K562 (cell line): Measurements from ENCODE around the gene GPR152. TPM values are rescaled to one million over a fixed set of nuclear protein-coding genes. Genes with fewer than 3 reads are reported as not detected.

Source experiments
- ATAC-seq: fragments of 200-7000 bp; cut with Tn5 transposase; 3 replicates; pipeline ENCODE4 v1.9.1; 2020; ENCODE audit warnings: moderate library complexity
- BruUV-seq: library from RNA; stranded (reverse); fragments of 400-500 nt; replicated peaks from 2 replicates; lab custom pipeline; 2021; lab: Mats Ljungman, UMichigan
- CTCF ChIA-PET: fragments of 300-600 bp; formaldehyde crosslinking; extraction: SDS; loops from one replicate; lab custom pipeline; 2021; ENCODE audit warnings: low intra/inter-chr PET ratio; lab: Yijun Ruan, JAX
- POLR2A ChIA-PET: fragments of 300-600, 350-650 bp; sonication (Branson Sonifier 250); formaldehyde crosslinking; extraction: SDS; loops from one replicate; lab custom pipeline; 2021; ENCODE audit warnings: antibody characterized with exemption, inconsistent platforms; lab: Yijun Ruan, JAX
- DNase-seq, 4 experiments: peaks; one replicate each; pipeline versions ENCODE4 v3.0.0 to v3.0.0-alpha.2; 2011 to 2018; ENCODE audit warnings: low spot score in 3 of 4, mixed read lengths in 3 of 4; ENCODE audit errors: extremely low read depth in 1 of 4
- FAIRE-seq: peaks from 2 replicates; lab custom pipeline; 2011; peaks lifted over from hg19 to GRCh38; lab: Jason Lieb, UNC
- H2AFZ ChIP-seq: 2 replicates; pipeline ENCODE4 v1.6.0; 2011; ENCODE audit warnings: low read depth, low read length, control low read depth, inconsistent platforms
- H3K27ac ChIP-seq: fragments of 200-600 bp; 3 replicates; pipeline ENCODE4 v1.8.0; 2011; ENCODE audit warnings: low read depth, mild to moderate bottlenecking, control low read depth, inconsistent platforms, low read length, moderate library complexity, mixed read lengths; ENCODE audit errors: extremely low read depth
- H3K27me3 ChIP-seq, 2 experiments: fragments of 300-600 bp in 1 of 2; 2 replicates in 1 of 2; 3 replicates in 1 of 2; pipeline versions ENCODE4 v1.6.0 to v1.8.0; 2011; ENCODE audit warnings: inconsistent platforms in 2 of 2, low read length in 2 of 2, mild to moderate bottlenecking in 1 of 2, mixed read lengths in 1 of 2, moderate library complexity in 1 of 2; ENCODE audit not compliant: control insufficient read depth in 2 of 2, insufficient read depth in 2 of 2
- H3K36me3 ChIP-seq: fragments of 300-600 bp; 3 replicates; pipeline ENCODE4 v1.8.0; 2011; ENCODE audit warnings: mild to moderate bottlenecking, low read length, inconsistent platforms; ENCODE audit not compliant: control insufficient read depth, insufficient read depth
- H3K4me1 ChIP-seq, 2 experiments: fragments of 200-600 bp in 1 of 2; replicated peaks in 1 of 2; 2 replicates in 1 of 2; 3 replicates in 1 of 2; pipeline versions ENCODE4 v1.5.1 to v1.8.0; 2011; ENCODE audit warnings: inconsistent platforms in 2 of 2, low read length in 2 of 2, mild to moderate bottlenecking in 1 of 2, mixed read lengths in 1 of 2, moderate library complexity in 1 of 2; ENCODE audit not compliant: control insufficient read depth in 2 of 2, insufficient read depth in 2 of 2
- H3K4me2 ChIP-seq: 2 replicates; pipeline ENCODE4 v1.6.1; 2011; ENCODE audit warnings: low read length, control low read depth, inconsistent platforms, mixed read lengths; ENCODE audit not compliant: insufficient read depth
- H3K4me3 ChIP-seq: fragments of 200-600 bp; sonication (generic), shearing (Covaris generic); 2 replicates; pipeline ENCODE4 v1.5.1; 2016; ENCODE audit warnings: control low read depth, inconsistent platforms
- H3K79me2 ChIP-seq: fragments of 200-600 bp; 3 replicates; pipeline ENCODE4 v1.8.0; 2011; ENCODE audit warnings: low read length, inconsistent platforms; ENCODE audit not compliant: control insufficient read depth, insufficient read depth
- H3K9ac ChIP-seq, 2 experiments: 2 replicates each; pipeline versions ENCODE4 v1.6.0 to v1.6.1; 2011; ENCODE audit warnings: low read depth in 2 of 2, low read length in 2 of 2, control low read depth in 1 of 2, inconsistent platforms in 1 of 2, mild to moderate bottlenecking in 1 of 2, mixed read lengths in 1 of 2; ENCODE audit not compliant: insufficient read depth in 1 of 2
- H3K9me1 ChIP-seq: one replicate; pipeline ENCODE4 v1.6.0; 2011; ENCODE audit warnings: inconsistent platforms, mild to moderate bottlenecking, low read length, moderate library complexity; ENCODE audit not compliant: control insufficient read depth, insufficient read depth
- H3K9me3 ChIP-seq: replicated peaks from 2 replicates; pipeline ENCODE4 v1.5.1; 2011; ENCODE audit warnings: low read depth, low read length, inconsistent platforms; ENCODE audit not compliant: control insufficient read depth, insufficient read depth
- H4K20me1 ChIP-seq: replicated peaks from 2 replicates; pipeline ENCODE4 v1.6.1; 2011; ENCODE audit warnings: low read length, inconsistent platforms, mixed read lengths; ENCODE audit not compliant: control insufficient read depth, insufficient read depth
- ARNT ChIP-seq, 2 experiments: fragments of 450-650 bp; IDR thresholded peaks; 2 replicates each; pipeline ENCODE4 v1.6.1; 2016; ENCODE audit warnings: mild to moderate bottlenecking in 1 of 2
- ERF ChIP-seq: fragments of 450-650 bp; formaldehyde crosslinking; IDR thresholded peaks from 2 replicates; pipeline ENCODE4 v1.4.0; 2020; ENCODE audit warnings: mild to moderate bottlenecking, mixed read lengths
- FOXP4 ChIP-seq: sonication (generic); formaldehyde crosslinking; IDR thresholded peaks from 2 replicates; pipeline ENCODE4 v1.8.0; 2022; ENCODE audit warnings: mild to moderate bottlenecking, missing genetic modification reagents, borderline replicate concordance
- MTA3 ChIP-seq: fragments of 450-650 bp; formaldehyde crosslinking; IDR thresholded peaks from 2 replicates; pipeline ENCODE4 v1.6.1; 2017; ENCODE audit warnings: mild to moderate bottlenecking, borderline replicate concordance
- NR2C2 ChIP-seq, 2 experiments: fragments of 200-800 bp in 1 of 2; sonication (Bioruptor generic) in 1 of 2; sonication (generic) in 1 of 2; formaldehyde crosslinking in 1 of 2; IDR thresholded peaks; 2 replicates each; pipeline versions ENCODE4 v1.6.1 to v1.8.0; 2016 to 2022; ENCODE audit warnings: mild to moderate bottlenecking in 1 of 2, missing compliant biosample characterization in 1 of 2, missing genetic modification characterization in 1 of 2, missing genetic modification reagents in 1 of 2
- TAF7 ChIP-seq: fragments of 450-650 bp; IDR thresholded peaks from 2 replicates; pipeline ENCODE4 v1.6.1; 2016; ENCODE audit warnings: missing genetic modification characterization, missing compliant biosample characterization
- ZBTB49 ChIP-seq: sonication (generic); formaldehyde crosslinking; IDR thresholded peaks from 2 replicates; pipeline ENCODE4 v1.8.0; 2022; ENCODE audit warnings: missing genetic modification reagents, mild to moderate bottlenecking, borderline replicate concordance
- ZKSCAN1 ChIP-seq: fragments of 150-350 bp; IDR thresholded peaks from 2 replicates; pipeline ENCODE4 v1.6.1; 2016; ENCODE audit warnings: low read depth, low read length
- WGBS: fragments of 100-300 bp; shearing (Covaris generic); methylation state at CpG from one replicate; pipeline ENCODE4 v1.1.6; 2016; ENCODE audit warnings: low coverage, mixed read lengths; ENCODE audit not compliant: insufficient coverage; ENCODE audit errors: missing lambda C conversion rate; 5-methylcytosine and 5-hydroxymethylcytosine counted together
- in situ Hi-C: fragments of 300-500 bp; cut with MboI; formaldehyde crosslinking; loops from 4 replicates; pipeline ENCODE4 v1.15.0; 2018; ENCODE audit warnings: inconsistent platforms, mixed read lengths
- intact Hi-C: fragments of 100-400 bp; cut with micrococcal nuclease; formaldehyde crosslinking; loops from 2 replicates; pipeline ENCODE4 v1.14.2; 2022
- polyA plus RNA-seq, 8 experiments: library from polyadenylated mRNA; depleted of rRNA in 4 of 8; stranded (reverse) in 5 of 8; unstranded in 3 of 8; fragments of >200 nt; fragmentation: Nextera tagmentation in 2 of 8; fragmentation: Illumina TruSeq in 1 of 8; extraction: Ambion mirVana in 2 of 8; extraction: Trizol in 1 of 8; gene quantifications; 2 replicates each; pipeline versions ENCODE4 v1.2.1 to v1.2.3, GENCODE V29; 2011 to 2014; ENCODE audit warnings: inconsistent platforms in 1 of 8, missing spikeins in 1 of 8
- total RNA-seq, 7 experiments: library from RNA; depleted of rRNA in 6 of 7; stranded (reverse); fragments of >200 nt in 6 of 7; fragmentation: Illumina TruSeq in 2 of 7; extraction: Trizol in 2 of 7; gene quantifications; 2 replicates each; pipeline versions ENCODE4 v1.2.1 to v1.2.3, GENCODE V29; 2011 to 2021; ENCODE audit warnings: low replicate concordance in 1 of 7

The GPR152 gene
- total and polyA plus RNA-seq, 9 of the 15 experiments (the other 6 are each of a cell fraction or from before 2014, with no cell fraction given), result not detected

DNA sequence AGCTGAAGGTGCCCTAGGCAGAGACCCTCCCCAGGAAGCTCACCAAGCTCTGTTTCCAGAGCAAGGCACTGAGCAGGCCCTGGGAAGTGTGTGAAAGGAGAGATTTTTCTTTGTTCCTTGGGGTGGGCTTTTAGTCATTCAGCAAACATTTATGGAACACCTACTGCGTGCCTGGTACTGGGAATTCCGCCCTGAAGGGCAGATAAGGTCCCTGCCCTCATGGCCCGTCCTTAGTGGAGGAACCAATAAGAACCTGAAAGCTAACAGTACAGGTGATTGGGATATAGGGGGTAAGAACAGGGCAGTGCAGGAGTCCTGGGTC lies 12.6 kb upstream of the GPR152 start:
- Histone ChIP-seq H3K9me3 (no peaks in the 10 kb centered on the region), H3K4me2 (peak overlapping the region; percentile 93), H3K27ac (peak overlapping the region; percentile 86), H3K9ac (peak overlapping the region; percentile 78 to 95), H3K4me3 (peak overlapping the region; percentile 75), H3K9me1 (no peaks in the 10 kb centered on the region), H4K20me1 (no peaks in the 10 kb centered on the region), H3K36me3 (no peaks in the 10 kb centered on the region), H3K4me1 (peaks cover 20 to 56% of the 10 kb centered on the region in 2 experiments; a peak in 4 of 5 replicates), H3K79me2 (peaks cover 12% of the 10 kb centered on the region), H2AFZ (no peak overlapping the region), H3K27me3 (no peaks in the 10 kb centered on the region)
- CTCF ChIA-PET, result no interaction called here
- FAIRE-seq, result no peak
- intact Hi-C loops, result loop anchor here (5.0 kb wide), 1 partner anchor 43 kb away; no protein-coding TSS in a partner anchor
- DNase-seq, result no peak
- 7% methylated on average over 3 of the region's 3 CpGs for WGBS
- in situ Hi-C loops, result no loop called here
- TF ChIP-seq ERF (CRISPR knock-in tag), result no peak; the same call in 1 of the 2 replicates
- peak; percentile 79; the same call in 1 of the 2 replicates for TF ChIP-seq ZKSCAN1
- no peak for TF ChIP-seq ARNT (IDR thresholded peaks at IDR 0.05)
- no peak for TF ChIP-seq NR2C2 (CRISPR knock-in tag; IDR thresholded peaks at IDR 0.05)
- no peak for TF ChIP-seq NR2C2 (tag; IDR thresholded peaks at IDR 0.05)
- TF ChIP-seq MTA3, result no peak
- TF ChIP-seq TAF7, result no peak
- peak; percentile 45; the same call in 1 of the 2 replicates for TF ChIP-seq ZBTB49
- no peak for TF ChIP-seq FOXP4 (CRISPR knock-in tag)
- POLR2A ChIA-PET, result interaction anchor here (0.5 to 1.0 kb wide), 8 partner anchors 12 to 179 kb away, joined by 3 to 5 read pairs (median 4); partner anchors contain the start of gene AIP
- ATAC-seq, result no peak
- BruUV-seq, result TSS peak; percentile 69
